Ascending aorta (tissue), 2 donors: Measurements from ENCODE around the gene KCNMA1. TPM values are rescaled to one million over a fixed set of nuclear protein-coding genes. Genes with fewer than 3 reads are reported as not detected.

Source experiments
- DNase-seq, 2 donors: peaks; one replicate each; pipeline ENCODE4 v3.0.0-alpha.2; 2019; ENCODE audit warnings: low spot score in 2 of 2
- H3K27ac ChIP-seq, 2 donors: fragments of 200-600 bp; sonication (generic); one replicate each; pipeline ENCODE4 v1.5.1; 2016 to 2017; ENCODE audit warnings: mild to moderate bottlenecking in 1 of 2
- H3K27me3 ChIP-seq: fragments of 200-600 bp; sonication (generic); one replicate; pipeline ENCODE4 v1.5.1; 2017
- H3K36me3 ChIP-seq, 2 donors: fragments of 200-600 bp; sonication (generic); one replicate each; pipeline ENCODE4 v1.5.1; 2016
- H3K4me1 ChIP-seq, 2 donors: fragments of 200-600 bp; sonication (generic); one replicate each; pipeline ENCODE4 v1.5.1; 2016 to 2017; ENCODE audit warnings: mild to moderate bottlenecking in 1 of 2
- H3K4me3 ChIP-seq, 2 donors: fragments of 200-600 bp; sonication (generic); one replicate each; pipeline ENCODE4 v1.5.1; 2016 to 2017; ENCODE audit warnings: mild to moderate bottlenecking in 1 of 2
- H3K9me3 ChIP-seq, 2 donors: fragments of 200-600 bp; sonication (generic); one replicate each; pipeline ENCODE4 v1.5.1; 2016
- intact Hi-C: fragments of 100-400 bp; cut with DNase I; formaldehyde crosslinking; loops from one replicate; pipeline ENCODE4 v1.15.1; 2023
- total RNA-seq: library from RNA; depleted of rRNA; stranded (reverse); fragments of >200 nt; gene quantifications from one replicate; pipeline ENCODE4 v1.1.0, GENCODE V29; 2016
- TF ChIP-seq, protein P1 (sequence below), 3 experiments: fragments of 200-600 bp in 2 of 3; fragments of 450-650 bp in 1 of 3; sonication (generic) in 2 of 3; IDR thresholded peaks; one replicate each; pipeline ENCODE4 v1.5.1; 2016 to 2019; ENCODE audit warnings: antibody characterized with exemption in 3 of 3, mild to moderate bottlenecking in 1 of 3, moderate library complexity in 1 of 3

KCNMA1 gene
- total RNA-seq, 1 donor from 2014 or later: 28.6 TPM

DNA sequence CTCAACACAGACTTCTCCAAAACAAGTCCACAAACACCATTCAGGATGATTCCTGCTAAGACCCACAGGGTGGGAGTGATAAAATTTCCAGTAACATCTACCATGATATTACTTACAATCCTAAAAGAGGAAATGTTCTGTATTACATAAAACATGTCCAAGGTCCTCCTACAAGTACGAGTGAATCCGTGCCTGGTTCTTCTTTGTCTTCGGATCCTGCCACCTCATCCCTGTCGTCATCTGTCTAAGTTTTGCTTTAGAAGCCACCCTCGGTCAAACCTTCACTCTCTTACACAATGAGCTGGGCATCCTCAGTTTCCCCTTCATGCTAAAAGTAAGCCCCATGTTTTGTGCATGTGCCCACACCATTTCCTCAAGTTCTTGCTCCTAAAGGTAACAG, 279.0 kb downstream of the KCNMA1 start:
- no peak overlapping the region for H3K4me3 ChIP-seq
- DNase-seq: no peak
- H3K9me3 ChIP-seq: no peaks in the 10 kb centered on the region
- H3K27me3 ChIP-seq: no peaks in the 10 kb centered on the region
- intact Hi-C loops: no loop called here
- H3K4me1 ChIP-seq: peaks cover 0 to 4% of the 10 kb centered on the region in 2 donors
- H3K27ac ChIP-seq: peak overlapping the region; percentile 11 to 23
- no peaks in the 10 kb centered on the region for H3K36me3 ChIP-seq
- TF ChIP-seq, protein P1, sequence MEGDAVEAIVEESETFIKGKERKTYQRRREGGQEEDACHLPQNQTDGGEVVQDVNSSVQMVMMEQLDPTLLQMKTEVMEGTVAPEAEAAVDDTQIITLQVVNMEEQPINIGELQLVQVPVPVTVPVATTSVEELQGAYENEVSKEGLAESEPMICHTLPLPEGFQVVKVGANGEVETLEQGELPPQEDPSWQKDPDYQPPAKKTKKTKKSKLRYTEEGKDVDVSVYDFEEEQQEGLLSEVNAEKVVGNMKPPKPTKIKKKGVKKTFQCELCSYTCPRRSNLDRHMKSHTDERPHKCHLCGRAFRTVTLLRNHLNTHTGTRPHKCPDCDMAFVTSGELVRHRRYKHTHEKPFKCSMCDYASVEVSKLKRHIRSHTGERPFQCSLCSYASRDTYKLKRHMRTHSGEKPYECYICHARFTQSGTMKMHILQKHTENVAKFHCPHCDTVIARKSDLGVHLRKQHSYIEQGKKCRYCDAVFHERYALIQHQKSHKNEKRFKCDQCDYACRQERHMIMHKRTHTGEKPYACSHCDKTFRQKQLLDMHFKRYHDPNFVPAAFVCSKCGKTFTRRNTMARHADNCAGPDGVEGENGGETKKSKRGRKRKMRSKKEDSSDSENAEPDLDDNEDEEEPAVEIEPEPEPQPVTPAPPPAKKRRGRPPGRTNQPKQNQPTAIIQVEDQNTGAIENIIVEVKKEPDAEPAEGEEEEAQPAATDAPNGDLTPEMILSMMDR (IDR thresholded peaks at IDR 0.05): no peak

DNA sequence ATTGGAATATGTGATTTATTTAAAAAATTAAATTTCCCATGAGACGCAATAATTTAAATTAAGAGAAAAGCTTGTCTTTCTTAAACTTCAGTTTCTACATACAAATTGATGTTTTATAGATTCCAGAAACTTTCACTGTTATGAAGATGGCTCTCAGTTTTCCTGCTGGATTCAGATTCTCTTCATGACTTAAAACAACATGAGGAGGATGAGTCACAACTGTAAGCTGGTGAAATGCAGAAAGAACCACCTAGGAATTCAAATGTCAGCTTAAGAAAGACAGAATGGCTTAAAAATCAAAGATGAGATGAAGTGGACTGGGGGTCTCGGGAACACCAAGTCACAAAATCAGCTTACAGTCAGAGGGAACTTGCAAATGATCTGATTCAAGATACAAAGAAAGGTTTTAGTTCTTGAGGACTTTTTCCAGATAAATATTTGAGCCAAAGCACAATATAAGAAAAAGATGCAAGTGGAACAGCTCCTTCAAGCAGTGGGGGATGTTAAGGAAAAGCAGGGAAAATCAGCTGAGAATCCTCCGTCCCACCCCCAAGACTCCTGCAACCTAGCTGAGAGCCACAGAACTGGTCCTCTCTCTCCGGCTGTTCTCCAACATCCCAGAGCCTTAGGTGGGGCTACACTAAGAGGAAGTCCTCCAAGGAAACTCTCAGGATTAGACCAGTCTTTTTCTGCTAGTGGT, 279.8 kb downstream of the KCNMA1 start:
- Histone ChIP-seq H3K27me3 (no peaks in the 10 kb centered on the region), H3K27ac (peak overlapping the region in 1 of 2 donors; percentile 11), H3K36me3 (no peaks in the 10 kb centered on the region), H3K4me1 (peaks cover 0 to 4% of the 10 kb centered on the region in 2 donors), H3K4me3 (no peak overlapping the region), H3K9me3 (no peaks in the 10 kb centered on the region)
- TF ChIP-seq, protein P1 (IDR thresholded peaks at IDR 0.05): no peak
- intact Hi-C loops: no loop called here
- no peak for DNase-seq

DNA sequence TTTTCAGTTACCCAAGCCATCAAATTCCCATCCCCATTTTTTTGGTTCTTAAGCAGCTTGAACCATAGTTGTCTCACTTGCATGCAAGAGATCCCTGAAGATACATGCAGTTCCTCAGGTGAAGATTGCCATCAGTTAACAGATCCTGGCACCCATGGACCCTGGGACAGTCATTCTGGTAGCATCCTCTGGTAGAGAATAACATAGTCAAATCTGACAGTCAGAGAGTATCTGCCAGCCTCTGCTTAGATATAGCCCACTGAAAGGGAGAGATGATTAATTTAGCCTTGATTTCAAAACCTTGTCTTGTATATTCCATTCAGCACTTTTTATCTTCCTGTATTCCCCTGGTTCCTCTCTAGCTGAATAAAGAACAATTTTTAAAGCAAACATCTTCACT, 280.4 kb downstream of the KCNMA1 start:
- TF ChIP-seq, protein P1 (IDR thresholded peaks at IDR 0.05): no peak
- DNase-seq: no peak
- no peak overlapping the region for H3K27ac ChIP-seq
- no peaks in the 10 kb centered on the region for H3K36me3 ChIP-seq
- no peak overlapping the region for H3K4me3 ChIP-seq
- intact Hi-C loops: no loop called here
- H3K27me3 ChIP-seq: no peaks in the 10 kb centered on the region
- peaks cover 0 to 4% of the 10 kb centered on the region in 2 donors for H3K4me1 ChIP-seq
- H3K9me3 ChIP-seq: no peaks in the 10 kb centered on the region

DNA sequence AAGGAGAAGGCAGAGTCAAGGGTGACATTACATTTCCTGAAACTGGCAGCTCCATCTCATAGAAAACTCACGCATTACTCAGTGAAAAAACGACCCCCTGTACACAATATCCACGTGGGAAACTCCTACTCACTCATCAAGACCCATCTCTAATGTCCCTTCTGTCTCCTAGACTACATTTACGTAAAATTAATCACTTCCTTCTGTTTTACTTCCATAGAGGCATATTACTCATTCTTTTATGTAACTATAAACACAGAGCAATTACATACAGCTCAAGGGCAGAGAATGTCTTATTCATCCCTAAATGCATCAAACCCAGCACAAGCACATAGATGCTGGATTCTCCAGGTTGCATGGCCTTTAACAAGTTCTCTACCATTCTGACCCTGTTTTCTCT, 281.8 kb downstream of the KCNMA1 start:
- no peak for DNase-seq
- Histone ChIP-seq H3K4me3 (no peak overlapping the region), H3K27me3 (no peaks in the 10 kb centered on the region), H3K9me3 (no peaks in the 10 kb centered on the region), H3K4me1 (peaks cover 4 to 13% of the 10 kb centered on the region in 2 donors), H3K27ac (no peak overlapping the region), H3K36me3 (no peaks in the 10 kb centered on the region)
- TF ChIP-seq, protein P1 (IDR thresholded peaks at IDR 0.05): no peak
- intact Hi-C loops: no loop called here

DNA sequence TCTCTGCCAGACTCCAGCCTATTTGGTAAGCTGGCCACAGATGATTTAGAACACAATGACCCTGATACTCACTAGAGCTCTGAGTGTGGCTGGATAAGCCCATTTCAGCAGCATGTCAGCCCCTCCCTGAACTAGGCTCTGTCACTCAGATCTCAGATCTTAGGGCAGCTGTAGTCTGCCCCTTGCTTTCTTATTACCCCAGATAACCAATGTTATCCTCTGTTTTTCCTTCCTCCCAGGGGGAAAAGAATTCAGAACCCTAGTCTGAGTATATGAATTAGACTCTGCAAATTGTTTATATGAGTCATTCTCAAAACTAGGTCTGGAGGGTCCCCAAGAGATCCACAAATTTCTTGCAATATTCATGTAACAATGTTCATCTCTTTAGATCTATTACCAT, 286.2 kb downstream of the KCNMA1 start:
- no peaks in the 10 kb centered on the region for H3K27me3 ChIP-seq

More for the DNA sequence above, 286.2 kb downstream of the KCNMA1 start:
- H3K36me3 ChIP-seq: no peaks in the 10 kb centered on the region
- no peaks in the 10 kb centered on the region for H3K9me3 ChIP-seq
- H3K4me1 ChIP-seq: peaks cover 8 to 9% of the 10 kb centered on the region in 2 donors
- intact Hi-C loops: loop anchor here (5.0 kb wide), 1 partner anchor 36 kb away; no protein-coding TSS in a partner anchor
- DNase-seq: no peak
- no peak overlapping the region for H3K4me3 ChIP-seq
- peak overlapping the region; percentile 60 to 70 for H3K27ac ChIP-seq
- TF ChIP-seq, protein P1 (IDR thresholded peaks at IDR 0.05): no peak
